Trophoblast cell (in vitro differentiated cells and primary cell): ENCODE results near the gene ITGAE.
A peak's percentile ranks its signal among the peaks of the same experiment; 100 is the strongest.

Source experiments
- DNase-seq, 2 donors: peaks; one replicate each; pipeline ENCODE4 v3.0.0-alpha.2; 2016
- H2AFZ ChIP-seq: 2 replicates; pipeline ENCODE4 v1.6.1; 2013; ENCODE audit warnings: low read length, moderate library complexity, mild to moderate bottlenecking; ENCODE audit not compliant: insufficient read depth, poor library complexity
- H2AK5ac ChIP-seq: 2 replicates; pipeline ENCODE4 v1.6.1; 2013; ENCODE audit warnings: mild to moderate bottlenecking, low read length
- H2BK120ac ChIP-seq: 2 replicates; pipeline ENCODE4 v1.6.1; 2013; ENCODE audit warnings: low read length, mild to moderate bottlenecking, moderate library complexity; ENCODE audit not compliant: insufficient read depth, poor library complexity
- H2BK12ac ChIP-seq: 2 replicates; pipeline ENCODE4 v1.6.1; 2013; ENCODE audit warnings: mild to moderate bottlenecking, low read length, moderate library complexity
- H2BK5ac ChIP-seq: 2 replicates; pipeline ENCODE4 v1.6.1; 2013; ENCODE audit warnings: low read length, low read depth, moderate library complexity, mild to moderate bottlenecking; ENCODE audit not compliant: poor library complexity
- H3K14ac ChIP-seq: 2 replicates; pipeline ENCODE4 v1.6.1; 2013; ENCODE audit warnings: mild to moderate bottlenecking, low read length
- H3K18ac ChIP-seq: 2 replicates; pipeline ENCODE4 v1.6.1; 2013; ENCODE audit warnings: mild to moderate bottlenecking, low read length
- H3K23ac ChIP-seq: 2 replicates; pipeline ENCODE4 v1.6.1; 2013; ENCODE audit warnings: low read length
- H3K27ac ChIP-seq: 2 replicates; pipeline ENCODE4 v1.5.1; 2013; ENCODE audit warnings: low read depth, mild to moderate bottlenecking, inconsistent platforms, low read length, moderate library complexity
- H3K27me3 ChIP-seq: 2 replicates; pipeline ENCODE4 v1.6.1; 2013; ENCODE audit warnings: inconsistent platforms, mild to moderate bottlenecking, low read length, moderate library complexity; ENCODE audit not compliant: insufficient read depth
- H3K36me3 ChIP-seq, 2 experiments: 1 replicate in 1 of 2; 2 replicates in 1 of 2; pipeline ENCODE4 v1.6.1; 2013; ENCODE audit warnings: low read length in 2 of 2, mild to moderate bottlenecking in 2 of 2, moderate library complexity in 1 of 2; ENCODE audit not compliant: insufficient read depth in 2 of 2, control insufficient read depth in 1 of 2
- H3K4ac ChIP-seq: 2 replicates; pipeline ENCODE4 v1.6.1; 2013; ENCODE audit warnings: low read depth, mild to moderate bottlenecking, low read length, moderate library complexity
- H3K4me1 ChIP-seq, 2 experiments: 1 replicate in 1 of 2; 2 replicates in 1 of 2; pipeline ENCODE4 v1.6.1; 2013; ENCODE audit warnings: low read length in 2 of 2, mild to moderate bottlenecking in 2 of 2, moderate library complexity in 1 of 2; ENCODE audit not compliant: insufficient read depth in 2 of 2, control insufficient read depth in 1 of 2
- H3K4me2 ChIP-seq: 2 replicates; pipeline ENCODE4 v1.6.1; 2013; ENCODE audit warnings: inconsistent platforms, mild to moderate bottlenecking, low read length, moderate library complexity
- H3K4me3 ChIP-seq: 2 replicates; pipeline ENCODE4 v1.5.1; 2013; ENCODE audit warnings: mild to moderate bottlenecking, low read depth, low read length, inconsistent platforms
- H3K79me1 ChIP-seq: one replicate; pipeline ENCODE4 v1.6.1; 2013; ENCODE audit warnings: low read length
- H3K79me2 ChIP-seq: 2 replicates; pipeline ENCODE4 v1.6.1; 2013; ENCODE audit warnings: low read length, mild to moderate bottlenecking; ENCODE audit not compliant: control insufficient read depth, insufficient read depth, poor library complexity
- H3K9ac ChIP-seq: 2 replicates; pipeline ENCODE4 v1.6.1; 2013; ENCODE audit warnings: mild to moderate bottlenecking, low read length
- H3K9me3 ChIP-seq: 2 replicates; pipeline ENCODE4 v1.6.1; 2013; ENCODE audit warnings: low read depth, mild to moderate bottlenecking, control low read depth, inconsistent platforms, low read length; ENCODE audit not compliant: insufficient read depth
- H4K12ac ChIP-seq: 2 replicates; pipeline ENCODE4 v1.6.1; 2013; ENCODE audit warnings: low read depth, mild to moderate bottlenecking, low read length, moderate library complexity
- H4K8ac ChIP-seq: 2 replicates; pipeline ENCODE4 v1.6.1; 2013; ENCODE audit warnings: low read depth, mild to moderate bottlenecking, low read length, moderate library complexity
- H4K91ac ChIP-seq: one replicate; pipeline ENCODE4 v1.6.1; 2013; ENCODE audit warnings: low read depth, mild to moderate bottlenecking, low read length, moderate library complexity
- WGBS: extraction: QIAGEN DNeasy Blood & Tissue Kit; methylation state at CpG from one replicate; pipeline ENCODE4 v1.1.7; 2013; ENCODE audit warnings: missing lambda C conversion rate; ENCODE audit not compliant: insufficient read length, insufficient coverage; ENCODE audit errors: extremely low coverage; 5-methylcytosine and 5-hydroxymethylcytosine counted together

ITGAE gene

GRCh38 chr17:3750296-3750695 is 50.7 kb downstream of the ITGAE start:
- Histone ChIP-seq H3K27ac (no peak overlapping the region), H2BK5ac (no peak overlapping the region)
- no CpG with 5 or more reads among the region's 17 CpGs for WGBS

GRCh38 chr17:3748576-3748975 is 52.4 kb downstream of the ITGAE start:
- Histone ChIP-seq H3K9me3 (peaks cover 1% of the 10 kb centered on the region), H3K79me2 (no peaks in the 10 kb centered on the region), H2BK5ac (no peak overlapping the region), H3K18ac (no peak overlapping the region), H2BK120ac (no peak overlapping the region), H2AK5ac (no peak overlapping the region), H4K12ac (no peak overlapping the region), H3K27ac (no peak overlapping the region), H3K23ac (no peak overlapping the region), H3K79me1 (no peaks in the 10 kb centered on the region), H2BK12ac (no peak overlapping the region), H3K36me3 (no peaks in the 10 kb centered on the region), H3K9ac (no peak overlapping the region), H2AFZ (no peak overlapping the region), H3K4ac (no peak overlapping the region), H3K4me1 (no peaks in the 10 kb centered on the region), H4K8ac (no peak overlapping the region), H3K4me2 (no peak overlapping the region), H3K4me3 (no peak overlapping the region), H3K27me3 (no peaks in the 10 kb centered on the region), H3K14ac (no peak overlapping the region), H4K91ac (no peak overlapping the region)
- no CpG with 5 or more reads among the region's 7 CpGs for WGBS
- no peak for DNase-seq

More at GRCh38 chr17:3750296-3750695, 50.7 kb downstream of the ITGAE start:
- Histone ChIP-seq H3K14ac (no peak overlapping the region), H3K4me3 (no peak overlapping the region), H3K27me3 (no peaks in the 10 kb centered on the region), H3K23ac (no peak overlapping the region), H2BK12ac (no peak overlapping the region), H3K4me1 (peaks cover 0 to 2% of the 10 kb centered on the region in 2 experiments), H3K9me3 (peaks cover 1% of the 10 kb centered on the region), H3K9ac (no peak overlapping the region), H3K79me2 (peaks cover 3% of the 10 kb centered on the region), H2AK5ac (no peak overlapping the region), H3K4me2 (no peak overlapping the region), H2AFZ (no peak overlapping the region), H4K91ac (no peak overlapping the region), H3K18ac (no peak overlapping the region), H4K12ac (no peak overlapping the region), H4K8ac (no peak overlapping the region), H3K79me1 (peaks cover 3% of the 10 kb centered on the region), H3K36me3 (no peaks in the 10 kb centered on the region), H2BK120ac (no peak overlapping the region), H3K4ac (no peak overlapping the region)
- no peak for DNase-seq

GRCh38 chr17:3747805-3748204 is 53.2 kb downstream of the ITGAE start:
- no peaks in the 10 kb centered on the region for H3K79me1 ChIP-seq
- no peak overlapping the region for H2BK120ac ChIP-seq
- WGBS: no CpG with 5 or more reads among the region's 9 CpGs

DNA sequence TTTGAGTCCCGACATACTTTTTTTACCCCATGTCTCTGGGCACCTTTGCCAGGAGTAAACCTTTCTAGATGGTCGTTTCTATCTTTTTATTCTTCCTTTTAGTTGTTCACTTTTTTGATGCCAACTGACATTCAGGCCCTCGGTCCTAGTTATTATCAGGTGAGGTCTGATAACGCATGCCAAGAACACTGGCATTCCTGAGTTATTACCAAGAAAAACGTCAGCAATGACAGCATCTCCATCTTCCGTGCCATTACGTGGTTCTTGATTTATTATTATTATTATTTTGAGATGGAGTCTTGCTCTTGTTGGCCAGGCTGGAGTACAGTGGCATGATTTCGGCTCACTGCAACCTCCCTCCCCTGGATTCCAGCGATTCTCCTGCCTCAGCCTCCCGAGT is 55.9 kb downstream of the ITGAE start:
- Histone ChIP-seq H3K79me1 (no peaks in the 10 kb centered on the region), H2AK5ac (no peak overlapping the region), H2BK120ac (no peak overlapping the region), H3K27me3 (no peaks in the 10 kb centered on the region), H3K36me3 (no peaks in the 10 kb centered on the region), H3K9me3 (no peaks in the 10 kb centered on the region), H2AFZ (no peak overlapping the region), H3K4me2 (no peak overlapping the region), H3K14ac (no peak overlapping the region), H3K4ac (no peak overlapping the region), H4K8ac (no peak overlapping the region), H4K12ac (no peak overlapping the region), H3K18ac (no peak overlapping the region), H3K4me3 (no peak overlapping the region), H2BK12ac (no peak overlapping the region), H2BK5ac (no peak overlapping the region), H3K27ac (no peak overlapping the region), H3K9ac (no peak overlapping the region), H3K4me1 (no peaks in the 10 kb centered on the region), H3K79me2 (no peaks in the 10 kb centered on the region), H3K23ac (no peak overlapping the region), H4K91ac (no peak overlapping the region)
- WGBS: no CpG with 5 or more reads among the region's 10 CpGs
- peak in 1 of 2 donors; percentile 37 for DNase-seq

More at GRCh38 chr17:3747805-3748204, 53.2 kb downstream of the ITGAE start:
- H2BK12ac ChIP-seq: no peak overlapping the region
- no peak overlapping the region for H3K23ac ChIP-seq
- H4K12ac ChIP-seq: no peak overlapping the region
- peaks cover 1% of the 10 kb centered on the region for H3K9me3 ChIP-seq
- no peak overlapping the region for H3K14ac ChIP-seq
- H3K4ac ChIP-seq: no peak overlapping the region
- H2AK5ac ChIP-seq: no peak overlapping the region
- H3K18ac ChIP-seq: no peak overlapping the region
- H2AFZ ChIP-seq: no peak overlapping the region
- no peak overlapping the region for H3K9ac ChIP-seq
- H3K27me3 ChIP-seq: no peaks in the 10 kb centered on the region
- no peaks in the 10 kb centered on the region for H3K79me2 ChIP-seq
- H3K4me3 ChIP-seq: no peak overlapping the region
- no peaks in the 10 kb centered on the region for H3K4me1 ChIP-seq
- H3K27ac ChIP-seq: no peak overlapping the region
- no peak overlapping the region for H4K8ac ChIP-seq
- H4K91ac ChIP-seq: no peak overlapping the region
- DNase-seq: no peak
- no peaks in the 10 kb centered on the region for H3K36me3 ChIP-seq
- no peak overlapping the region for H2BK5ac ChIP-seq
- no peak overlapping the region for H3K4me2 ChIP-seq
